Measurements from ENCODE around the gene NOP56.
A peak's percentile ranks its signal among the peaks of the same experiment; 100 is the strongest.
"Not testable (repeated sequence)": the region's sequence is repeated elsewhere in the genome, so short reads cannot be mapped to it uniquely, and the experiment has no call there.

NOP56 gene

GRCh38 chr20:2690213-2690612 lies 37.8 kb downstream of the NOP56 start:
- no peak for DNase-seq

GRCh38 chr20:2690718-2691117 lies 38.3 kb downstream of the NOP56 start:
- no peak for DNase-seq

- no peak for DNase-seq
Observed at GRCh38 chr20:2691127-2691526, 38.7 kb downstream of the NOP56 start.

- no peak for DNase-seq
Observed at GRCh38 chr20:2691663-2692035, 39.2 kb downstream of the NOP56 start.

- peak; percentile 11 for DNase-seq
Observed at GRCh38 chr20:2692036-2692885, 39.8 kb downstream of the NOP56 start, which contains the start of gene EBF4. TSS of gene EBF4 (plus strand) at chr20:2692780. CDS start at chr20:2693646, 866 bp downstream.

- no peak for DNase-seq
Observed at GRCh38 chr20:2692886-2693285, 40.5 kb downstream of the NOP56 start.

GRCh38 chr20:2693286-2694007 lies 41.0 kb downstream of the NOP56 start:
- DNase-seq, result no peak

- DNase-seq, result no peak
Observed at GRCh38 chr20:2694008-2694471, 41.6 kb downstream of the NOP56 start.

- no peak for DNase-seq
Observed at GRCh38 chr20:2694519-2694918, 42.1 kb downstream of the NOP56 start.

- DNase-seq, result no peak
Observed at GRCh38 chr20:2695206-2695983, 43.0 kb downstream of the NOP56 start.

GRCh38 chr20:2695984-2696525 lies 43.6 kb downstream of the NOP56 start:
- not testable (repeated sequence) for DNase-seq

- no peak for DNase-seq
Observed at GRCh38 chr20:2696646-2697045, 44.2 kb downstream of the NOP56 start.

GRCh38 chr20:2697768-2698167 lies 45.3 kb downstream of the NOP56 start:
- DNase-seq, result no peak

GRCh38 chr20:2698186-2698817 lies 45.9 kb downstream of the NOP56 start:
- no peak for DNase-seq

- no peak for DNase-seq
Observed at GRCh38 chr20:2698912-2699311, 46.5 kb downstream of the NOP56 start.

GRCh38 chr20:2699775-2700413 lies 47.5 kb downstream of the NOP56 start:
- DNase-seq, result no peak

GRCh38 chr20:2700913-2701620 lies 48.6 kb downstream of the NOP56 start:
- DNase-seq, result no peak

- no peak for DNase-seq
Observed at GRCh38 chr20:2701671-2702081, 49.2 kb downstream of the NOP56 start.

- DNase-seq, result no peak
Observed at GRCh38 chr20:2703716-2704475, 51.5 kb downstream of the NOP56 start.

GRCh38 chr20:2705931-2706645 lies 53.7 kb downstream of the NOP56 start:
- no peak for DNase-seq

All from NCI-H774 (cell line).